HepG2 (cell line): ENCODE data around the gene ARIH2. TPM values are rescaled to one million over a fixed set of nuclear protein-coding genes. Genes with fewer than 3 reads are reported as not detected.

Experiments used
- AHDC1 ChIP-seq: sonication (generic); formaldehyde crosslinking; IDR thresholded peaks from 2 replicates; pipeline ENCODE4 v1.5.1; 2020; ENCODE audit warnings: mild to moderate bottlenecking, missing genetic modification reagents, borderline replicate concordance
- ARID3A ChIP-seq: IDR thresholded peaks from 2 replicates; pipeline ENCODE4 v1.6.1; 2012; ENCODE audit warnings: low read depth, low read length, improper control_type of control experiment
- CREBL2 ChIP-seq: sonication (generic); formaldehyde crosslinking; IDR thresholded peaks from 2 replicates; pipeline ENCODE4 v1.8.1; 2023; ENCODE audit warnings: missing genetic modification reagents, mild to moderate bottlenecking, borderline replicate concordance
- IKZF4 ChIP-seq: sonication (generic); formaldehyde crosslinking; IDR thresholded peaks from 2 replicates; pipeline ENCODE4 v1.5.1; 2020; ENCODE audit warnings: borderline replicate concordance, mild to moderate bottlenecking, low read depth, missing genetic modification reagents; ENCODE audit errors: not compliant biosample characterization
- NFYC ChIP-seq: IDR thresholded peaks from 2 replicates; pipeline ENCODE4 v1.6.1; 2016; ENCODE audit warnings: missing genetic modification reagents, missing compliant biosample characterization
- ZNF543 ChIP-seq: sonication (generic); formaldehyde crosslinking; IDR thresholded peaks from 2 replicates; pipeline ENCODE4 v1.4.0; 2020; ENCODE audit warnings: mild to moderate bottlenecking, missing genetic modification reagents
- ZZZ3 ChIP-seq: sonication (generic); formaldehyde crosslinking; IDR thresholded peaks from 2 replicates; pipeline ENCODE4 v1.4.0; 2020; ENCODE audit warnings: missing genetic modification reagents, mild to moderate bottlenecking, borderline replicate concordance
- polyA plus RNA-seq, 8 experiments: library from polyadenylated mRNA; depleted of rRNA in 3 of 8; stranded (reverse) in 7 of 8; unstranded in 1 of 8; fragments of >200 nt; fragmentation: Illumina TruSeq in 4 of 8; extraction: Trizol in 4 of 8; gene quantifications; 2 replicates each; pipeline versions ENCODE4 v1.2.1 to v1.2.3, GENCODE V29; 2011 to 2016; ENCODE audit warnings: low read depth in 4 of 8, missing spikeins in 1 of 8, mixed read lengths in 1 of 8; ENCODE audit not compliant: insufficient read depth in 1 of 8
- total RNA-seq, 5 experiments: library from RNA; depleted of rRNA; stranded (reverse); fragments of >200 nt; fragmentation: Illumina TruSeq; extraction: Trizol; gene quantifications; 2 replicates each; pipeline ENCODE4 v1.2.3, GENCODE V29; 2016; ENCODE audit warnings: low read depth in 1 of 5
- TF ChIP-seq, protein P1 (sequence below), 2 experiments: sonication (generic) in 1 of 2; formaldehyde crosslinking in 1 of 2; IDR thresholded peaks; 2 replicates each; pipeline versions ENCODE4 v1.4.0 to v1.6.1; 2016 to 2020; ENCODE audit warnings: borderline replicate concordance in 1 of 2, low read depth in 1 of 2, mild to moderate bottlenecking in 1 of 2, missing genetic modification reagents in 1 of 2

ARIH2 gene
- total and polyA plus RNA-seq, 2 of the 13 experiments (the other 11 are each of a cell fraction or from before 2014, with no cell fraction given): 64.8 to 83.3 TPM

DNA sequence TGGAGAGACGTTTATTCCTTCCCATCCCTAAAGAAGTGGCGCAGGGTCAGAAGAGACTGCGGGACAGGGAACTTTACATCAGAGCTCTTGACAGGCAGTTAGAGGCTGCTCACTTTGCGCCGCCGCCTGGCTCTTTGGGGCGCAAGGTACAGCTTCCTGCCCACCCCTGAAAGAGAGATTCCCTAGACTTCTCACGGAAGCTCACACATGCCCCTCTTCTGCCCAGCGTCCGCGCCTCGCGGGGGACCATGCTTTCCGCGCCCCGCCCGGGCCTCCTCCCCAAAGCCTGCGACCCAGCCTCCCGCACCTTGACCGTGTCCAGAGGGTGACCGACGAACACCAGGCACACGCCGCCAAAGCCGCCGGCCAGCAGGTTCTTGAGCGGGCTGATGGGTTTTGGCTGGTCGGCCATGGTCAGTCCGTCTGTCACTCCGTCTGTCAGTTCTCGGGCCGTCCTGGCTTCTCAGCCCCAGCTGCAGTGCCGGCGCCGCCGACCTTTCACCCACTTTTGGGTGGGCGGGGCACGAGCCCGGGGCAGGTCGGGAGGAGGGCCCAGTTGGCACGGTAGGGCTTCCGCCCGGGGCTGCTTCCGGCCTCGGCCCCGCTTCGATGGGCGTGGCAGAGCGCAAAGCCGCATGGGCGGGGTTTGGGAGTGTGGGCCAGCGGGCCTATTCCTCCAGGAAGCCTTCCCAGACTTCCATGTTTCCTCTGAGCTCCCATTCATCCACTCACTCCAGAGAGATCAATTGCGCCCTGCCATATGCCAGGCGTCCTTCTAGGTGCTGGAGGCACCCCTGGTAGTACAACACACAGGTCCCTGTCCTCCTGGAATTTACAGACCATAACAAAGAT is 20.0 kb upstream of the ARIH2 start, which contains the start of gene SLC25A20 (continued):
- TF ChIP-seq AHDC1 (CRISPR knock-in tag) (0 out of 2 replicates have a peak, but pooled peaks have one; percentile 38), NFYC (no peak), ARID3A (no peak), ZNF543 (CRISPR knock-in tag) (0 out of 2 replicates have a peak, but pooled peaks have one; percentile 29), IKZF4 (no peak), CREBL2 (no peak), ZZZ3 (CRISPR knock-in tag) (no peak)
- TF ChIP-seq, protein P1, sequence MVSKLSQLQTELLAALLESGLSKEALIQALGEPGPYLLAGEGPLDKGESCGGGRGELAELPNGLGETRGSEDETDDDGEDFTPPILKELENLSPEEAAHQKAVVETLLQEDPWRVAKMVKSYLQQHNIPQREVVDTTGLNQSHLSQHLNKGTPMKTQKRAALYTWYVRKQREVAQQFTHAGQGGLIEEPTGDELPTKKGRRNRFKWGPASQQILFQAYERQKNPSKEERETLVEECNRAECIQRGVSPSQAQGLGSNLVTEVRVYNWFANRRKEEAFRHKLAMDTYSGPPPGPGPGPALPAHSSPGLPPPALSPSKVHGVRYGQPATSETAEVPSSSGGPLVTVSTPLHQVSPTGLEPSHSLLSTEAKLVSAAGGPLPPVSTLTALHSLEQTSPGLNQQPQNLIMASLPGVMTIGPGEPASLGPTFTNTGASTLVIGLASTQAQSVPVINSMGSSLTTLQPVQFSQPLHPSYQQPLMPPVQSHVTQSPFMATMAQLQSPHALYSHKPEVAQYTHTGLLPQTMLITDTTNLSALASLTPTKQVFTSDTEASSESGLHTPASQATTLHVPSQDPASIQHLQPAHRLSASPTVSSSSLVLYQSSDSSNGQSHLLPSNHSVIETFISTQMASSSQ (IDR thresholded peaks at IDR 0.05; ENCODE audit: low read depth): no peak
- TF ChIP-seq, protein P1 (CRISPR knock-in tag; IDR thresholded peaks at IDR 0.05; ENCODE audit: borderline replicate concordance): no peak; the same call in 1 of the 2 replicates
